NCI-H2171 (cell line): ENCODE measurements around the gene FAHD2A.
A peak's percentile ranks its signal among the peaks of the same experiment; 100 is the strongest.
"Not testable (repeated sequence)": the region's sequence is repeated elsewhere in the genome, so short reads cannot be mapped to it uniquely, and the experiment has no call there.

Experiments
- DNase-seq: peaks from one replicate; lab custom pipeline; 2025; lab: John Stamatoyannopoulos, UW

Gene FAHD2A

GRCh38 chr2:95390881-95391321, 11.6 kb upstream of the FAHD2A start:
- no peak for DNase-seq

GRCh38 chr2:95391641-95392310, 10.7 kb upstream of the FAHD2A start:
- no peak for DNase-seq

GRCh38 chr2:95392320-95392719, 10.2 kb upstream of the FAHD2A start:
- DNase-seq = no peak

- DNase-seq = no peak
Observed at GRCh38 chr2:95392730-95393455, 9.6 kb upstream of the FAHD2A start.

- no peak for DNase-seq
Observed at GRCh38 chr2:95393901-95394300, 8.6 kb upstream of the FAHD2A start.

GRCh38 chr2:95399061-95399460, 3.4 kb upstream of the FAHD2A start:
- DNase-seq = no peak

- no peak for DNase-seq
Observed at GRCh38 chr2:95401480-95401879, 1.0 kb upstream of the FAHD2A start.

GRCh38 chr2:95402004-95402369, 521 bp upstream of the FAHD2A start:
- not testable (repeated sequence) for DNase-seq

GRCh38 chr2:95403204-95403721, 755 bp downstream of the FAHD2A start:
- DNase-seq = not testable (repeated sequence)

GRCh38 chr2:95403824-95404223, 1.3 kb downstream of the FAHD2A start:
- not testable (repeated sequence) for DNase-seq

- DNase-seq = not testable (repeated sequence)
Observed at GRCh38 chr2:95404676-95405075, 2.2 kb downstream of the FAHD2A start.

- DNase-seq = not testable (repeated sequence)
Observed at GRCh38 chr2:95411239-95411638, 8.7 kb downstream of the FAHD2A start.

GRCh38 chr2:95414015-95414594, 11.6 kb downstream of the FAHD2A start:
- peak; percentile 40 for DNase-seq

GRCh38 chr2:95415138-95415537, 12.6 kb downstream of the FAHD2A start:
- not testable (repeated sequence) for DNase-seq

GRCh38 chr2:95415561-95415960, 13.1 kb downstream of the FAHD2A start:
- DNase-seq = not testable (repeated sequence)

- DNase-seq = not testable (repeated sequence)
Observed at GRCh38 chr2:95427196-95427867, 24.8 kb downstream of the FAHD2A start.

GRCh38 chr2:95429748-95430467, 27.4 kb downstream of the FAHD2A start:
- not testable (repeated sequence) for DNase-seq

GRCh38 chr2:95433373-95433772, 30.9 kb downstream of the FAHD2A start:
- DNase-seq = not testable (repeated sequence)

GRCh38 chr2:95433973-95434372, 31.5 kb downstream of the FAHD2A start:
- DNase-seq = not testable (repeated sequence)

- not testable (repeated sequence) for DNase-seq
Observed at GRCh38 chr2:95434507-95435076, 32.1 kb downstream of the FAHD2A start.
